ENCODE data around the gene HMGB1. TPM values are rescaled to one million over a fixed set of nuclear protein-coding genes. Genes with fewer than 3 reads are reported as not detected.
"Not testable (repeated sequence)": the region's sequence is repeated elsewhere in the genome, so short reads cannot be mapped to it uniquely, and the experiment has no call there.

HMGB1 gene
- total and polyA plus RNA-seq, 5 experiments from 2014 or later: 363 to 703 (median 468) TPM

DNA sequence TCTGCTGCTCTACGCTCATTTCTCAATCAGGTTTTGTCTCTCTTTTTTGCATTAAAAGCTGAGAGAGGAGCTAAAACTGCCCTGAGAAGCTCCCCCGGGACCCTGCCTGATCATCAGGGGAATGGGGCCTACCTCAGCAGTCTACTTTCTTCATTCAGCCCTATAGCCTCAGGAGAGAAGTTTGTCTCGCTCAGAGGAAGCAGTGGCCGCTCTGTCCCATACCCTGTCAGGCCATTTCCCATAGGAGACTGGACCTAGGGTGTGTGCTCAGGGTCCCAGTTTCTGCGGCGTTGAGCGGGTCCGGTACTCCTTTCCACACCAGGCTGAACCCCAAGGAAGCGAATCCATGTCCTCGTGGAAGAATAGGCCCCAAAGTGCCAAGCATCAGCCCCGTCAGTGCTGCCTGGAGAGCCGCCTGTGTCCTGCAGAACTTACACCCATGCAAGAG, 21.8 kb downstream of the HMGB1 start:
- POLR2A ChIA-PET: interaction anchor here (0.6 to 1.1 kb wide), 3 partner anchors 20 to 76 kb away, joined by 3 to 6 read pairs (median 4); no protein-coding TSS in a partner anchor
- H3K4me1 Mint-ChIP-seq: peaks cover 6 to 46% (median 20%) of the 10 kb centered on the region in 4 donors
- H3K27me3 Mint-ChIP-seq: peaks cover 0 to 8% (median 2%) of the 10 kb centered on the region in 5 donors
- peak overlapping the region in 1 of 10 donors; percentile 29 for H3K27ac Mint-ChIP-seq
- DNase-seq: no peak
- H3K4me3 Mint-ChIP-seq: peak overlapping the region in 1 of 10 donors; percentile 53
- peaks cover 0 to 2% (median 0%) of the 10 kb centered on the region in 9 donors for H3K9me3 Mint-ChIP-seq
- no peaks in the 10 kb centered on the region for H3K36me3 Mint-ChIP-seq
- ATAC-seq: peak in 1 of 2 donors; percentile 31

DNA sequence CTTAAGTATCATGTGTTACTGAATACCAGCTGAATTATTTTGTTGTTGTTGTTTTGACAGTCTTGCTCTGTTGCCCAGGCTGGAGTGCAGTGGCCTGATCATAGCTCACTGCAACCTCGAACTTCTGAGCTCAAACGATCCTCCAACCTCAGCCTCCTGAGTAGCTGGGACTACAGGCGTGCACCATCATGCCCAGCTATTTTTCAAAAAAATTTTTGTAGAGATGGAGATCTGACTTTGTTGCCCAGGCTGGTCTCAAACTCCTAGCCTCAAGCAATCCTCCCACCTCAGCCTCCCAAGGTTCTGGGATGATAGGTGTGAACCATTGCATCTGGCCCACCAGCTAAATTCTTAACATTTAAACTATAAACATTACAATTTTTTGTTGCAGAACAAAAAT, 22.2 kb downstream of the HMGB1 start:
- H3K9me3 Mint-ChIP-seq, H3K36me3 Mint-ChIP-seq, ATAC-seq, DNase-seq, H3K27me3 Mint-ChIP-seq, POLR2A ChIA-PET: not testable (repeated sequence)
- peak overlapping the region in 1 of 10 donors; percentile 29 for H3K27ac Mint-ChIP-seq
- peak overlapping the region in 1 of 10 donors; percentile 53 for H3K4me3 Mint-ChIP-seq
- peaks cover 6 to 47% (median 20%) of the 10 kb centered on the region in 4 donors for H3K4me1 Mint-ChIP-seq

DNA sequence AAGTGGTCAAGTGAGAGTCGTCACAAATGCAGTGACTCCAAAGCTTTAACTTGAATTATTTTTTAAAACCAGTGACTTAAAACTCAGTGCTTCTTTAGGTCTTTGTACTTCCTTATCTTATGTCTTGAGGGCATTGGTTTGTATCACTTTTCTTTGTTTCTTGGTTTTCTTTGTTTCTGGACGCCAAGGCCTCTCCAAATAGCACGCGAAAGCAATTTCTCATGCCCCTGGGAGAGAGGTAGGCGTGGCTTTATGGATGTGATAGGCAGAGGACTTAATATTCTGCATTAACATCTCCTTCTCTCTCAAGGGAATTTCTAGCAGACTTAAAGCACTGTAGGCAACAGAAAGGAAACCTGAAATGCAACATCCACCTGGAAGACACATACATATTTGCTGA, 22.8 kb downstream of the HMGB1 start:
- no peak for ATAC-seq
- Mint-ChIP-seq H3K27me3 (peaks cover 0 to 8% (median 2%) of the 10 kb centered on the region in 5 donors), H3K36me3 (no peaks in the 10 kb centered on the region), H3K27ac (peak overlapping the region in 1 of 10 donors; percentile 45), H3K9me3 (peaks cover 0 to 2% (median 0%) of the 10 kb centered on the region in 9 donors), H3K4me1 (peaks cover 6 to 50% (median 20%) of the 10 kb centered on the region in 4 donors), H3K4me3 (peak overlapping the region in 1 of 10 donors; percentile 67)
- POLR2A ChIA-PET: interaction anchor here (0.6 to 1.3 kb wide), 3 partner anchors 9 to 87 kb away, joined by 4 to 5 read pairs (median 4); no protein-coding TSS in a partner anchor
- DNase-seq: no peak

DNA sequence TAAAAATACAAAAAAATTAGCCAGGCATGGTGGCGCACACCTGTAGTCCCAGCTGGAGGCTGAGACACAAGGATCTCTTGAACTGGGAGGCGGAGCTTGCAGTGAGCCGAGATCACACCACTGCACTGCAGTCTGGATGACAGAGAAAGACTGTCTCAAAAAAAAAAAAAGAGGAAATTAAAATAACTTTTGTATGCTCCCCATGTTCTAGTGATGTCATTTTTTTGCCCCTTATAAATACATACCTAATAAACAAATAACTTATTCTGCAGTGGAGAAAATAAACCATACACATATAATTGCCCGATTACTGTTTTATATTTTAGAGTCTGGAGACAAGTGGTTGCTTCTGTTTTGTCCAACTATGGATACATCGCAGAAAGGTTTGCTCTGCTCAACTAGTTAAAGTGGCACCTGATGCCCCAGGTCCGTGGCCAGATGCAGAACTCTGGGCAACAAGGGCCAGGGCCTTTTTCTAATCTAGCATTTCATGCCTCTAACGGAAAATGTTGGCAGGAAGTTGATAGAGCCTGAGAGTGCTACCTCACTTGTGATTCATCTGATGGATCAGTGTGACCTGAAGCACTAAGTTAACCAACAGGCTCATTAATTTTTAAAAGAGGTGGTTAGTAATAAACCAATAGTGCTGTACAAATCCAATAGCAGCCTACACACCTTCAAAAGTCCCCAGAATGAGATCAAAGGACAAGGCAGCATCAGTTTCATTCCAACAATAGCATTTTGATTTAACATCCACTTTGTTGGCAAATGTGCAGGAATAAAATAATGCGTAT, 24.6 kb downstream of the HMGB1 start:
- POLR2A ChIA-PET: interaction anchor here (1.2 kb wide), 1 partner anchor 69 kb away, joined by 3 read pairs; no protein-coding TSS in a partner anchor
- ATAC-seq: no peak
- H3K36me3 Mint-ChIP-seq: no peaks in the 10 kb centered on the region
- peak overlapping the region in 1 of 10 donors; percentile 53 for H3K27ac Mint-ChIP-seq
- H3K4me3 Mint-ChIP-seq: peak overlapping the region in 1 of 10 donors; percentile 10
- DNase-seq: no peak
- H3K9me3 Mint-ChIP-seq: peaks cover 0 to 2% (median 0%) of the 10 kb centered on the region in 9 donors
- H3K27me3 Mint-ChIP-seq: peaks cover 0 to 10% (median under 1%) of the 10 kb centered on the region in 5 donors
- peaks cover 4 to 41% (median 17%) of the 10 kb centered on the region in 4 donors for H3K4me1 Mint-ChIP-seq

DNA sequence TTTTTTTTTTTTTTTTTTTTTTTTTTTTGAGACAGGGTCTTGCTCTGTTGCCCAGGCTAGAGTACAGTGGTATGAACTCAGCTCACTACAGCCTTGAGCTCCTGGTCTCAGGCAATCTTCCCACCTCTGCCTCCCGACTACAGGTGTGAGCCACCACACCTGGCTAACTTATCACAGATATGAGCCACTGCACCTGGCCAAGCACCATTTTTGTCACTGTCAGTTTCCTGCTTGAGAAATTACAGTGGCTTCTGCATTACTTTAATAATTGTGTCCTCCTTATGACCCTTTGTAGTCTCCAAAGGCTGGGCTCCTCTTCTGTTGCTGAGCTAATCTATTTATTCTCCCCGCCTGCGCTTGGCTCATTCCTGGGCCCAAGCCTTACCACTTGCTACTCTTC, 27.4 kb downstream of the HMGB1 start:
- POLR2A ChIA-PET: no interaction called here
- Mint-ChIP-seq H3K36me3 (no peaks in the 10 kb centered on the region), H3K27ac (peak overlapping the region in 2 of 10 donors; percentile 6 to 56), H3K4me3 (no peak overlapping the region), H3K9me3 (peaks cover 0 to 2% (median 0%) of the 10 kb centered on the region in 9 donors), H3K27me3 (peaks cover 0 to 2% (median 0%) of the 10 kb centered on the region in 5 donors), H3K4me1 (peaks cover 3 to 18% (median 8%) of the 10 kb centered on the region in 4 donors)
- ATAC-seq (no peak), DNase-seq (no peak)

DNA sequence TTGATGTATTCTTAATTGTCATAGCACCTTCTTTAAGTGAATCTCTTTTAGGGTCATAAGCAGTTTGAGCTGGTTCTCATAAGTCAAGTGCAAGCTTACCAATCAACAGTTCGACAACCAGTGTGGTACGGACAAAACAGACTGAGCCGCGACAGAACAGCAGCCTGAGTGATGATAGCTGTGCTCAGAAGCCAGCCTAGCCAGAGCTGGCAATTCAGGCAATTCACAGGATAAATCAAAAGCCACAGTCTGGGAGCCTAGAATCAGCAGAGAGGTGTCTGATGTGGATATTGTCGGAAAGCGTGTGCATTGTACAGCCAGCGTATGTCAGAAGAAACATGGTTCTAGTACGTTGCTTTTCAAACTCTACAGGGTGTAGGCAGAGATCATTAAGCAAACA, 28.6 kb downstream of the HMGB1 start:
- POLR2A ChIA-PET: no interaction called here

DNA sequence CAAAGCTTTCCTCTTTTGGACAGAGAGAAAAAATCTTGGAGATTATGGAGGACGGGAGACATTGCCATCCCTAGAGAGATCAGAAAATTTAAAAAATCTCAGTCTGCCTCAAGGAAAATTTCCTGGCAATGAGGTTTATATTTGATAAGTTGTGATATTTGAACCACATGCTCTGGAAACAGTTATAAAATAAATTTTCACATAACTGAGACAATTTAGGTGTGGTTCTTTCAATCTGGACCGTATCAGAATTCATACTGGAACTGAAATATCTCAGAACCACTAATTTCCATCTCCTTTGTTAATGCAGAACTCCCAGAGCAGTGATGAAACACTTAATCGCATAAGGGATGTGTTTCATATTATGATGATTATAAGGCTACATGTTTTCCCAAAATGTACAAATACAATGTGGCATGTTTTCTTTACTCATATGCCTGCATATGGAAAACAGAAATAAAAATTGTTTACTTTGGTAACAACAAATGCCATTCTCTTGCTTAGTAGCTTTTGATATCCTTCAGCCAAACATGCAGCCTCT, 29.8 kb downstream of the HMGB1 start:
- Mint-ChIP-seq H3K4me3 (no peak overlapping the region), H3K36me3 (no peaks in the 10 kb centered on the region), H3K9me3 (no peaks in the 10 kb centered on the region), H3K4me1 (peaks cover 2 to 17% (median 8%) of the 10 kb centered on the region in 4 donors), H3K27ac (no peak overlapping the region), H3K27me3 (peaks cover 0 to 2% (median 0%) of the 10 kb centered on the region in 5 donors)
- POLR2A ChIA-PET: no interaction called here
- no peak for DNase-seq
- ATAC-seq: no peak

More for the DNA sequence above, 28.6 kb downstream of the HMGB1 start:
- ATAC-seq (no peak), DNase-seq (no peak)
- no peak overlapping the region for H3K4me3 Mint-ChIP-seq
- H3K36me3 Mint-ChIP-seq: no peaks in the 10 kb centered on the region
- H3K9me3 Mint-ChIP-seq: no peaks in the 10 kb centered on the region
- H3K27me3 Mint-ChIP-seq: peaks cover 0 to 2% (median 0%) of the 10 kb centered on the region in 5 donors
- peaks cover 2 to 13% (median 8%) of the 10 kb centered on the region in 4 donors for H3K4me1 Mint-ChIP-seq
- no peak overlapping the region for H3K27ac Mint-ChIP-seq

DNA sequence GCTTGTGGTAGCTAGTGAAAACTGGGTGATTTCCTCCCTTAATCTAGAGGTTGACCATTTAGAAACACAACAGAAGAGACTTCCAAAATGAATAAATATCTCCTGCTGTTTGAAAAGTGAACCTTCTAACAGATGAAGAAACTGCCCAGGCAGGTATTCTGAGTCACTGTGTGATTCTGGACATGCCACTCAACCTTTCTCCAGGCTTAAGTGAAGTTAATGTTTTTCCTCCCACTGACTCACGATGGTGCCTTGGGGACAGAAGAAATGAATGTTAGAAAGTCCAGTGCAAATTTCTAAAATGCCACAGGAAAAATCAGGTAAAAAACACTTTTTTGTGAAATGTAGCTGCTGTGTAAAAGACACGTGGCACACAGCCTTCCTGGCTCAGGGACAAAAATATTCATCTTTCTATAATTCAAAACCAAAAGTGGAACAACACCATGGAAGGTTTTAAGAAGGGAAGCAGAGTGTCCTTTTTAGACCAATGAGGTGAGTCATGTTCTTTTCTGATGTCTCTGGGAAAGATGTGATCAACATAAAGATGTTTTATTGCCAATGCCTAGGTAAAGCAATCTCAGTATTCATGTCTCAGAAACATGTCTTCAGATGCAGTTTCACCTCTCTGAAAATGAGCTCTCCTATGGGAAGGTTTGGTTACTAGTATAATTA, 34.3 kb downstream of the HMGB1 start:
- POLR2A ChIA-PET: no interaction called here
- H3K36me3 Mint-ChIP-seq: no peaks in the 10 kb centered on the region
- H3K27ac Mint-ChIP-seq: peak overlapping the region in 1 of 10 donors; percentile 26
- H3K9me3 Mint-ChIP-seq: no peaks in the 10 kb centered on the region
- no peak for DNase-seq
- H3K27me3 Mint-ChIP-seq: no peaks in the 10 kb centered on the region
- H3K4me3 Mint-ChIP-seq: no peak overlapping the region
- peaks cover 0 to 26% (median 10%) of the 10 kb centered on the region in 4 donors for H3K4me1 Mint-ChIP-seq
- no peak for ATAC-seq

DNA sequence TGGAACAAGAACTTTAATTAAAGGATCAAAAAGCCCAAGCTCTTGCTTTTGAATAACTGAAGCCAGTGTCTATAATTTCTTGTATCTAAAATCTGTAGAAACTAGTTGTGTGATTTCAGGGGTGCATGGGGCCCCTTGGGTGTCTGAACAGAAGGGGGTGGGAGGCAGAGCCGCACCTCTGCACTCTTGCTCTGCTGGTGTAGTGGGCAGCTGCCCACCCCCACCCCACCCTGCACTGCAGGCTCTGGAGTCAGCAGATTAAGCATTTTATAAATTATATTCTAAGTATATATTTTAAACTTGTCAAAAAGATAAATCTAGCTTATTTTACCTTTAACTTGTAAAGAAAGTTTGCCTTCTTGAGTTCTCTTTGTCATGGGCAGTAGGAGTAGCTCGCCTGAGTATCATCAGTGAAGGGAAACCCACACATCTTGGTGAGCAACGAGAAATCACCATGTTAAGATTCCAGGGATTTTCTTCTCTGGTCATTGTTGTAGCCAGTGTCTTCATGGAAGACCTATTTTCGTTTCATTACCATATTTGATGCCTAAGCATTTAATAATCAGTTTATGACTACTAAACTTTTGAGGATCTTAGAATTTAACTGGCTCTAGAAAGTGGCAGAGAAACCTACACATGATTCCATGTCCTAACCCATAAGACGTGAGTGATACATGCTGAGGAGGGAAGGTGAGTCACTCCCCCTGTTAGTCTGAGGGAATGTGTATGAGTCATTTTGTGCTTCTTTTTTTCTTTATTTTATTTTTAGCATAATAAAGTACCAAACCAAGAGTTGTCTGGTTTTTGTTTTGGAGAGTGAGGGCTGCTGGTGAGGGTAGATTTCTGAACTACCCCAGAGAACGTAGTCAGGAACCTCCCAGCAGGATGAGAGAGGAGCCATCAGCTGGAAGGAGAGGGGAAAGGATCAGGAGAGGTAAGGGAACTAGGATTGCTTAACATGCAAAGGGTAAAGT, 35.7 kb downstream of the HMGB1 start:
- Mint-ChIP-seq H3K27me3 (no peaks in the 10 kb centered on the region), H3K4me3 (peak overlapping the region in 3 of 10 donors; percentile 54 to 79 (median 58)), H3K9me3 (no peaks in the 10 kb centered on the region), H3K27ac (peak overlapping the region in 3 of 10 donors; percentile 17 to 92 (median 75)), H3K4me1 (peaks cover 0 to 26% (median 10%) of the 10 kb centered on the region in 4 donors), H3K36me3 (no peaks in the 10 kb centered on the region)
- POLR2A ChIA-PET: interaction anchor here (0.5 to 1.2 kb wide), 2 partner anchors 9 to 13 kb away, joined by 4 to 6 read pairs; no protein-coding TSS in a partner anchor
- ATAC-seq: peak in 1 of 2 donors; percentile 72
- DNase-seq: no peak

DNA sequence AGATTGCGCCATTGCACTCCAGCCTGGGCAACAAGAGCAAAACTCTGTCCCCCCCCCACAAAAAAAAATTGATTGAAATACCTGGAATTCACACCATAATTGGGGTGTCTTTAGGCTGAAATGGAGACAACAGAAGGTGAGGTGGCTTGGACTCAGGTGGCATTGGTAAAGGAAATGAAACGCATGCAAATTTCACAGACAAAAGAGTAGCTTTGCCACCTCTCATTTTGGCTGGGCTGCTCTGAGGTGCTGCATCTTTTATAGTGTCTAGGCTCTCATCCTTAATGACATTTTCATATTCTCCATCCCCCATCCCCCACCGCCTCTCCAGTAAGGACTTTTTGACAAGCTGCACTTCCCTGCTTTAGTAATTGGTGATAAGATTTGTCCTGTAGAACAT, 36.5 kb downstream of the HMGB1 start:
- H3K9me3 Mint-ChIP-seq: no peaks in the 10 kb centered on the region
- no peak overlapping the region for H3K4me3 Mint-ChIP-seq
- POLR2A ChIA-PET: interaction anchor here (1.2 kb wide), 1 partner anchor 9 kb away, joined by 6 read pairs; no protein-coding TSS in a partner anchor

DNA sequence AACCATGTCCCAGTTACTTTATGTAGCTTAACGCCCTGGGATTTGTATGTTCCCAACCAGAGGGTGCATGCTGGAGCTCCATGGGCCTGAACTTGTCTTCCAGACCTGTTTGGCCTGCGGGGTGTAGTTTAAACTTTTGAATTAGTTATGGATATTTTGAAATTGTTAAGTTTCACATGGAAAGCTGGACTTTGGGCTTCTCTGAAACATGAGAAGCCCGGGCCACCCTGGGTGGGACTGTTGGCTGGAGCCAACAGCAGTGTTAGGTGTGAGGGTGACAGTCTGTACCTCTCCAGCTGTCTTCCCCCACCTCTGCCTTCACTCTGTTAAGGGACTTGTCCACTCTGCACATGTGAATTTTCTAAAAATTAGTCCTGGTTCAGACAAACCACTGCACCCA, 41.8 kb downstream of the HMGB1 start:
- peak overlapping the region in 2 of 10 donors; percentile 10 to 55 for H3K4me3 Mint-ChIP-seq

More for the DNA sequence above, 36.5 kb downstream of the HMGB1 start:
- no peak for DNase-seq
- no peak overlapping the region for H3K27ac Mint-ChIP-seq
- peaks cover 0 to 26% (median 10%) of the 10 kb centered on the region in 4 donors for H3K4me1 Mint-ChIP-seq
- ATAC-seq: no peak
- no peaks in the 10 kb centered on the region for H3K27me3 Mint-ChIP-seq
- no peaks in the 10 kb centered on the region for H3K36me3 Mint-ChIP-seq

More for the DNA sequence above, 41.8 kb downstream of the HMGB1 start:
- no peaks in the 10 kb centered on the region for H3K27me3 Mint-ChIP-seq
- H3K9me3 Mint-ChIP-seq: no peaks in the 10 kb centered on the region
- ATAC-seq (no peak), DNase-seq (no peak)
- H3K27ac Mint-ChIP-seq: peak overlapping the region in 1 of 10 donors; percentile 27
- POLR2A ChIA-PET: interaction anchor here (0.6 to 1.2 kb wide), 4 partner anchors 39 to 77 kb away, joined by 3 to 4 read pairs (median 3); no protein-coding TSS in a partner anchor
- no peaks in the 10 kb centered on the region for H3K36me3 Mint-ChIP-seq
- H3K4me1 Mint-ChIP-seq: peaks cover 11 to 21% (median 19%) of the 10 kb centered on the region in 4 donors

Data from naive thymus-derived CD8-positive, alpha-beta T cell (primary cell).